Cardiac fibroblast (primary cell): ENCODE results near the gene SLC35F4.

ENCODE experiments used
- DNase-seq, 2 donors: peaks; one replicate each; pipeline versions ENCODE4 v3.0.0 to v3.0.0-alpha.2; 2010; ENCODE audit warnings: low read depth in 2 of 2
- H3K4me3 ChIP-seq, 2 donors: replicated peaks in 1 of 2; 1 replicate in 1 of 2; 2 replicates in 1 of 2; pipeline ENCODE4 v1.5.1; 2011; ENCODE audit warnings: low read depth in 2 of 2, low read length in 2 of 2, mild to moderate bottlenecking in 2 of 2, moderate library complexity in 1 of 2
- TF ChIP-seq, protein P1 (sequence below): IDR thresholded peaks from one replicate; pipeline ENCODE4 v1.5.1; 2011; ENCODE audit warnings: low read depth, mild to moderate bottlenecking, low read length, inconsistent platforms

SLC35F4 gene

GRCh38 chr14:57707219-57707618, 158.7 kb downstream of the SLC35F4 start:
- TF ChIP-seq, protein P1, sequence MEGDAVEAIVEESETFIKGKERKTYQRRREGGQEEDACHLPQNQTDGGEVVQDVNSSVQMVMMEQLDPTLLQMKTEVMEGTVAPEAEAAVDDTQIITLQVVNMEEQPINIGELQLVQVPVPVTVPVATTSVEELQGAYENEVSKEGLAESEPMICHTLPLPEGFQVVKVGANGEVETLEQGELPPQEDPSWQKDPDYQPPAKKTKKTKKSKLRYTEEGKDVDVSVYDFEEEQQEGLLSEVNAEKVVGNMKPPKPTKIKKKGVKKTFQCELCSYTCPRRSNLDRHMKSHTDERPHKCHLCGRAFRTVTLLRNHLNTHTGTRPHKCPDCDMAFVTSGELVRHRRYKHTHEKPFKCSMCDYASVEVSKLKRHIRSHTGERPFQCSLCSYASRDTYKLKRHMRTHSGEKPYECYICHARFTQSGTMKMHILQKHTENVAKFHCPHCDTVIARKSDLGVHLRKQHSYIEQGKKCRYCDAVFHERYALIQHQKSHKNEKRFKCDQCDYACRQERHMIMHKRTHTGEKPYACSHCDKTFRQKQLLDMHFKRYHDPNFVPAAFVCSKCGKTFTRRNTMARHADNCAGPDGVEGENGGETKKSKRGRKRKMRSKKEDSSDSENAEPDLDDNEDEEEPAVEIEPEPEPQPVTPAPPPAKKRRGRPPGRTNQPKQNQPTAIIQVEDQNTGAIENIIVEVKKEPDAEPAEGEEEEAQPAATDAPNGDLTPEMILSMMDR = no peak
- no peak overlapping the region for H3K4me3 ChIP-seq
- no peak for DNase-seq

GRCh38 chr14:57704763-57705162, 161.1 kb downstream of the SLC35F4 start:
- no peak for DNase-seq
- TF ChIP-seq, protein P1 = no peak
- no peak overlapping the region for H3K4me3 ChIP-seq

GRCh38 chr14:57699947-57700346, 165.9 kb downstream of the SLC35F4 start:
- no peak for DNase-seq
- H3K4me3 ChIP-seq = no peak overlapping the region
- TF ChIP-seq, protein P1 = no peak

- peak; percentile 81 to 84 for DNase-seq
- no peak overlapping the region for H3K4me3 ChIP-seq
- TF ChIP-seq, protein P1 = peak; percentile 65
Observed at GRCh38 chr14:57692671-57693070, 173.2 kb downstream of the SLC35F4 start.

- no peak for DNase-seq
- TF ChIP-seq, protein P1 = no peak
- no peak overlapping the region for H3K4me3 ChIP-seq
Observed at GRCh38 chr14:57687416-57687815, 178.5 kb downstream of the SLC35F4 start.

- DNase-seq = no peak
- TF ChIP-seq, protein P1 = no peak
Observed at GRCh38 chr14:57686304-57686703, 179.6 kb downstream of the SLC35F4 start.

GRCh38 chr14:57671021-57671420, 194.9 kb downstream of the SLC35F4 start:
- no peak overlapping the region for H3K4me3 ChIP-seq
- TF ChIP-seq, protein P1 = no peak
- no peak for DNase-seq

More at GRCh38 chr14:57686304-57686703, 179.6 kb downstream of the SLC35F4 start:
- no peak overlapping the region for H3K4me3 ChIP-seq
